PC-3 (cell line): ENCODE measurements around the gene ATP2B2. TPM values are rescaled to one million over a fixed set of nuclear protein-coding genes. Genes with fewer than 3 reads are reported as not detected.

Experiments
- ATAC-seq: fragments of 200-7000 bp; cut with Tn5 transposase; 2 replicates; pipeline ENCODE4 v1.9.1; 2020; ENCODE audit warnings: mild to moderate bottlenecking, moderate library complexity
- BruUV-seq: library from RNA; stranded (reverse); fragments of 400-500 nt; replicated peaks from 2 replicates; lab custom pipeline; 2021; lab: Mats Ljungman, UMichigan
- CTCF ChIA-PET: fragments of 300-600 bp; sonication (Branson Sonifier 250); formaldehyde crosslinking; loops from one replicate; lab custom pipeline; 2022; ENCODE audit warnings: antibody characterized with exemption; lab: Charles Lee
- POLR2A ChIA-PET: fragments of 300-600 bp; sonication (Branson Sonifier 250); formaldehyde crosslinking; loops from one replicate; lab custom pipeline; 2022; ENCODE audit warnings: antibody characterized with exemption; ENCODE audit not compliant: unreplicated experiment; lab: Charles Lee
- DNase-seq: peaks from one replicate; pipeline ENCODE4 v3.0.0-alpha.2; 2015
- H2AFZ ChIP-seq: fragments of 300-600 bp; sonication (generic); 2 replicates; pipeline ENCODE4 v1.6.0; 2016; ENCODE audit warnings: antibody characterized with exemption, low read length
- H3F3A ChIP-seq: fragments of 300-600 bp; sonication (generic); one replicate; pipeline ENCODE4 v1.6.0; 2017; ENCODE audit warnings: antibody characterized with exemption, low read length, control low read depth, mild to moderate bottlenecking; ENCODE audit not compliant: unreplicated experiment
- H3K27ac ChIP-seq: fragments of 300-600 bp; sonication (generic); 2 replicates; pipeline ENCODE4 v1.5.1; 2016; ENCODE audit warnings: mild to moderate bottlenecking, low read length
- H3K27me3 ChIP-seq: fragments of 300-600 bp; sonication (generic); 2 replicates; pipeline ENCODE4 v1.6.1; 2016; ENCODE audit warnings: low read length, mixed read lengths
- H3K36me3 ChIP-seq: fragments of 300-600 bp; sonication (generic); 2 replicates; pipeline ENCODE4 v1.6.1; 2016; ENCODE audit warnings: low read depth, mixed run types, low read length, mixed read lengths
- H3K4me1 ChIP-seq: fragments of 300-600 bp; sonication (generic); 2 replicates; pipeline ENCODE4 v1.5.1; 2016; ENCODE audit warnings: low read length; ENCODE audit not compliant: insufficient read depth
- H3K4me2 ChIP-seq: fragments of 300-600 bp; sonication (generic); 2 replicates; pipeline ENCODE4 v1.6.0; 2016; ENCODE audit warnings: low read length
- H3K4me3 ChIP-seq: fragments of 300-600 bp; sonication (generic); 2 replicates; pipeline ENCODE4 v1.5.1; 2016; ENCODE audit warnings: mild to moderate bottlenecking, low read length, mixed read lengths
- H3K79me2 ChIP-seq: fragments of 300-600 bp; sonication (generic); 2 replicates; pipeline ENCODE4 v1.6.1; 2017; ENCODE audit warnings: low read length, mixed read lengths
- H3K9ac ChIP-seq: fragments of 300-600 bp; sonication (generic); 2 replicates; pipeline ENCODE4 v1.6.0; 2016; ENCODE audit warnings: mild to moderate bottlenecking, low read length
- H3K9me2 ChIP-seq: fragments of 300-600 bp; sonication (generic); replicated peaks from 2 replicates; pipeline ENCODE4 v1.6.1; 2016; ENCODE audit warnings: mixed run types, low read length, mixed read lengths
- H3K9me3 ChIP-seq: fragments of 300-600 bp; sonication (generic); 2 replicates; pipeline ENCODE4 v1.6.1; 2016; ENCODE audit warnings: low read length, mixed read lengths
- H4K20me1 ChIP-seq: fragments of 300-600 bp; sonication (generic); 2 replicates; pipeline ENCODE4 v1.6.1; 2016; ENCODE audit warnings: low read length, mixed read lengths
- EZH2 ChIP-seq: fragments of 300-600 bp; sonication (generic); IDR thresholded peaks from one replicate; pipeline ENCODE4 v1.6.1; 2017; ENCODE audit warnings: antibody characterized with exemption, mild to moderate bottlenecking, low read length; ENCODE audit not compliant: unreplicated experiment
- EZH2phosphoT487 ChIP-seq: fragments of 300-600 bp; sonication (generic); IDR thresholded peaks from 2 replicates; pipeline ENCODE4 v1.6.1; 2018; ENCODE audit warnings: mild to moderate bottlenecking, antibody characterized with exemption, low read length, borderline replicate concordance
- intact Hi-C: fragments of 100-400 bp; cut with micrococcal nuclease; formaldehyde crosslinking; loops from 2 replicates; pipeline ENCODE4 v1.9.0; 2023
- total RNA-seq: library from RNA; depleted of rRNA; stranded (reverse); fragments of >200 nt; gene quantifications from 2 replicates; pipeline ENCODE4 v1.2.3, GENCODE V29; 2014
- TF ChIP-seq, protein P1 (sequence below): fragments of 300-600 bp; sonication (generic); conservative IDR thresholded peaks from 2 replicates; pipeline ENCODE4 v1.5.1; 2017; ENCODE audit warnings: antibody characterized with exemption, low read depth, mild to moderate bottlenecking, low read length

The ATP2B2 gene
- total RNA-seq, 1 experiment from 2014 or later: not detected

- no peaks in the 10 kb centered on the region for H3K36me3 ChIP-seq
- CTCF ChIA-PET: no interaction called here
- H3K9me2 ChIP-seq: no peaks in the 10 kb centered on the region
- H3K4me3 ChIP-seq: no peak overlapping the region
- no peak overlapping the region for H2AFZ ChIP-seq
- no peaks in the 10 kb centered on the region for H3F3A ChIP-seq
- POLR2A ChIA-PET: no interaction called here
- H3K27me3 ChIP-seq: peaks cover 25% of the 10 kb centered on the region
- intact Hi-C loops: no loop called here
- no peak for TF ChIP-seq EZH2phosphoT487
- TF ChIP-seq EZH2: no peak
- TF ChIP-seq, protein P1, sequence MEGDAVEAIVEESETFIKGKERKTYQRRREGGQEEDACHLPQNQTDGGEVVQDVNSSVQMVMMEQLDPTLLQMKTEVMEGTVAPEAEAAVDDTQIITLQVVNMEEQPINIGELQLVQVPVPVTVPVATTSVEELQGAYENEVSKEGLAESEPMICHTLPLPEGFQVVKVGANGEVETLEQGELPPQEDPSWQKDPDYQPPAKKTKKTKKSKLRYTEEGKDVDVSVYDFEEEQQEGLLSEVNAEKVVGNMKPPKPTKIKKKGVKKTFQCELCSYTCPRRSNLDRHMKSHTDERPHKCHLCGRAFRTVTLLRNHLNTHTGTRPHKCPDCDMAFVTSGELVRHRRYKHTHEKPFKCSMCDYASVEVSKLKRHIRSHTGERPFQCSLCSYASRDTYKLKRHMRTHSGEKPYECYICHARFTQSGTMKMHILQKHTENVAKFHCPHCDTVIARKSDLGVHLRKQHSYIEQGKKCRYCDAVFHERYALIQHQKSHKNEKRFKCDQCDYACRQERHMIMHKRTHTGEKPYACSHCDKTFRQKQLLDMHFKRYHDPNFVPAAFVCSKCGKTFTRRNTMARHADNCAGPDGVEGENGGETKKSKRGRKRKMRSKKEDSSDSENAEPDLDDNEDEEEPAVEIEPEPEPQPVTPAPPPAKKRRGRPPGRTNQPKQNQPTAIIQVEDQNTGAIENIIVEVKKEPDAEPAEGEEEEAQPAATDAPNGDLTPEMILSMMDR: no peak
- DNase-seq: no peak
- no TSS peak for BruUV-seq
- no peaks in the 10 kb centered on the region for H3K9me3 ChIP-seq
- no peak overlapping the region for H3K27ac ChIP-seq
- no peak for ATAC-seq
- no peaks in the 10 kb centered on the region for H3K4me1 ChIP-seq
- H3K79me2 ChIP-seq: no peaks in the 10 kb centered on the region
- H3K4me2 ChIP-seq: no peak overlapping the region
- no peak overlapping the region for H3K9ac ChIP-seq
- H4K20me1 ChIP-seq: no peaks in the 10 kb centered on the region
Observed at GRCh38 chr3:10465161-10465560, 40.2 kb downstream of the ATP2B2 start.

GRCh38 chr3:10463533-10464434 lies 41.6 kb downstream of the ATP2B2 start:
- Histone ChIP-seq H3K4me1 (no peaks in the 10 kb centered on the region), H3K79me2 (no peaks in the 10 kb centered on the region), H3K4me3 (no peak overlapping the region), H3K4me2 (no peak overlapping the region), H4K20me1 (no peaks in the 10 kb centered on the region), H2AFZ (no peak overlapping the region), H3K27ac (no peak overlapping the region), H3K9ac (no peak overlapping the region), H3K9me2 (no peaks in the 10 kb centered on the region), H3K9me3 (no peaks in the 10 kb centered on the region), H3K36me3 (no peaks in the 10 kb centered on the region), H3K27me3 (peaks cover 14% of the 10 kb centered on the region), H3F3A (no peaks in the 10 kb centered on the region)
- ChIA-PET CTCF (no interaction called here), POLR2A (no interaction called here)
- ATAC-seq (no peak), DNase-seq (no peak)
- intact Hi-C loops: no loop called here
- BruUV-seq: no TSS peak
- no peak for TF ChIP-seq EZH2
- TF ChIP-seq, protein P1: no peak
- no peak for TF ChIP-seq EZH2phosphoT487
